ENCODE measurements around the gene TEX261.
"Not testable (repeated sequence)": the region's sequence is repeated elsewhere in the genome, so short reads cannot be mapped to it uniquely, and the experiment has no call there.

The TEX261 gene

DNA sequence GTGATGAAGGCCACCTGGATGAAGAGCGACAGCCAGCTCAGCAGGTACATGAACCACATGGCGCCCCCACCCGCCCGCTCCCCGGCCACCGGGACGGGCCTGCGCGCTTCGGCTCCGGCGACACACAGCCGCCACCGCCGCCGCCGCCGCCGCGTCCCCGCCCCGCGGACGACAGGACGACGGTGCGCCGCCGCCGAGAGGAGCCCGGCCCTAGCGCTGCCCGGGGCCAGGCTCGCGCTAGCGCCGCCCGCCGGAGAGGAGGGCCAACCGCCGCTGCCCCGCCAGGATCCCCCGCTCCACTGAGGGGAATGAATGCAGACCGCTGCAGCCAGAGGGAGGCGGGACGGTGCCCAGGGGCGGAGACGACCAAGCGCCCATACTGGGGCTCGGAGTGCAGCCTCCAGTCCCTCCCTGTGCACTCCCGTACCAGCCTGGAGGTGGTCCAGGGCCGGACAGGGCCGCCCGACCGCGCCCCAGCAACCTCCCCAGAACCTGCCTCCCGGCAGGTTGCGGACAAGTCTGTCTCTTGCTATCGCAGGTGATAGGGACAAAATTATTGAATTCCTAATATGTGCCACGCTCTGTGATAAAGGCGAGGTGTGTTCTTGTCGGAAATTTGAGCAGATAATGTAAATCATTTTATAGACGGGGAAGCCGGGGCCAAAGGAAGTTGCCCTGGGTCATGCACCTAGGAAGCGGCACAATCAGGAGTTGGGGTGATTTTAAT, at the start of gene TEX261:
TEX261 (minus strand) TSS at position 175 of the 727 bp plus-strand sequence; CDS start at position 59, 116 bp downstream.
- DNase-seq = peak; percentile 91

- DNase-seq = no peak
Measured at GRCh38 chr2:71043531-71044407, 49.1 kb upstream of the TEX261 start.

GRCh38 chr2:71042287-71042686, 47.6 kb upstream of the TEX261 start:
- no peak for DNase-seq

GRCh38 chr2:71036296-71036695, 41.6 kb upstream of the TEX261 start:
- not testable (repeated sequence) for DNase-seq

DNA sequence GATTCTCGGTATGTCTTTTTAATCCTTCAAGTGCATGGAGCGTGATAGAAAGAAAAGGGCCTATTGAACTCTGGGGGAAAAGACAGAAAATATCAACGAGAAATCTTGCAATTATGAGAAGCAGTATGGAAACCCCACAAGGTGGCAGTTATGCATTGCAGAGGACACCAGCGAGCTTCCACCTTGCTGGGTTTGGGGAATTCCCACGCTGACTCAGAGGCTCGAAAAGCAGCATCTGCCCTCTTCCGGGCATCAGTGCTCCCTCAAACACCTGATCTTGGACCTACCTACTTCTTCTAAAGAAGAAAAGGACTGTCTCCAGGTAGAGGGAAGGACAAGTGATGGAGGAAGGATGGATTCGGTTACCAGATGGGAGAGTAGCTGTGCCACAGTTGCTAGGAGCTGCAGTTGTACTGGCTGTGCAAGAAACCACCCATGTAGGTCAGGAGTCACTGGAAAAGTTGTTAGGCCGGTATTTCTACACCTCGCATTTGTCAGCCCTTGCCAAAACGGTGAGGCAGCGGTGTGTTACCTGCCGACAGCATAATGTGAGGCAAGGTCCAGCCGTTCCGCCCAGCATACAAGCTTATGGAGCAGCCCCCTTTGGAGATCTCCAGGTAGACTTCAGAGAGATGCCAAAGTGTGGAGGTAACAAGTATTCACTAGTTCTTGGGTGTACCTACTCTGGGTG, 29.0 kb upstream of the TEX261 start:
- DNase-seq = peak; percentile 50

GRCh38 chr2:71021394-71021793, 26.7 kb upstream of the TEX261 start:
- DNase-seq = not testable (repeated sequence)

GRCh38 chr2:71019989-71020388, 25.3 kb upstream of the TEX261 start:
- not testable (repeated sequence) for DNase-seq

- no peak for DNase-seq
Measured at GRCh38 chr2:71018625-71019024, 24.0 kb upstream of the TEX261 start.

- DNase-seq = not testable (repeated sequence)
Measured at GRCh38 chr2:71011786-71012185, 17.1 kb upstream of the TEX261 start.

DNA sequence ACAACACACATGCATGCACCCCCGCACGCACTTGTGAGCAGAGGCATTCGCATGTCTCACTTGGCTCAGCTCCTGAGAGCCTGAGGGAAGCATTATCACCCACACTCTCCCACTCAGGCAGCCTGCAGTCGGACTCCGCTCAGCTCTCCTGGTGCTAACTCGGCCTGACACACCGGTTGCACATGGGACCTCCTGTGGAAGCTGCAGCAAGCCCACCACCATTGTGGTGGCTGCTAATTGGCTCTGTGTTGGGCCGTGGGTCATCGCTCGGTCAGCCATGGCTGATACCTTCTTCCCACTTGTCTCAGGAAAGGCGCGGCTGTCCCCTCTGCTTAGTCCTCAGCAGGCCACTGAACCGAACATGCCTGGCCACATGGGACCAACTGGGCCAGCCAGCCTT, 13.7 kb upstream of the TEX261 start:
- DNase-seq = no peak

DNA sequence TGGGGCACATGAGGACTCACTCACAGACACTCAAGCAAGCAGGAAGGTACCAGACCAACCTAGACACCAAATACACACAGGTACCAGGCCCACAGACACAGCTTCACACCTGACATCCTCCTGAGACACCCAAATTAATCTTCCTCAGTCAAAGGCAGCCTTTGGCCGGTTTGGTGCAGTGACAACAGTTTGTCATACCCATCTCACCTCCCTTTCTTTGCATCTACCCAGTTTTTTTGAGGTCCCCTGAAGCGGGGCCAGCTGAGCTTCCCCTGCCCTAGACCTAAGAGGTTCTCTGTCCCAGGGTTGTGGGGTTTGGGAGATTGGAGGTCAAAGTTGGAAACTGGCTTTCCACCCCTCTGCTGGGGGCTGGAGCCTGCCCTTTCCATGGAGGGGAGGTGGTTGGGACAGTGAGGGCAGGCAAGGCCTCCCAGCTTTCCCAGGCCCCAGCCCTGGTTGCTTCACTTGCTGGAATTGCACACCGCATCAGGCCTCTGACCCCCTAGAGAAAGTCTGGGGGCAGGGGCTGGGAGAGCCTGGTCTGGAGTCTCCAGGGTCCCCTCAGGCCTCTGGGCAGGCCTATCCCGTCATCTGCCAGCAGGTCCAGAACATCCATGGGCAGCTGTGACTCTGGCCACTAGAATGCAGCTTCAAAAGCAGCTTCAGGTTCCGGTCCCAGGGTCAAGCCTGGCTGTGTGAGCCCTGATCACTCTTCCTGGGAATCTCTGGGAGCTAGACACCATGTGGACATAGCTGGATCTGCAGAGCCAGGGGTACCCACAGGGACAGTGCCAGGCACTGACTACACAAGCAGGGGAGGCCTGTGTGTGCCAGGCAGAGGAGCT, 12.5 kb upstream of the TEX261 start:
- DNase-seq = no peak

GRCh38 chr2:71006323-71006722, 11.7 kb upstream of the TEX261 start:
- DNase-seq = no peak

GRCh38 chr2:71005271-71006202, 10.9 kb upstream of the TEX261 start:
- no peak for DNase-seq

- DNase-seq = no peak
Measured at GRCh38 chr2:71004857-71005256, 10.2 kb upstream of the TEX261 start.

- DNase-seq = no peak
Measured at GRCh38 chr2:71003966-71004755, 9.5 kb upstream of the TEX261 start.

DNA sequence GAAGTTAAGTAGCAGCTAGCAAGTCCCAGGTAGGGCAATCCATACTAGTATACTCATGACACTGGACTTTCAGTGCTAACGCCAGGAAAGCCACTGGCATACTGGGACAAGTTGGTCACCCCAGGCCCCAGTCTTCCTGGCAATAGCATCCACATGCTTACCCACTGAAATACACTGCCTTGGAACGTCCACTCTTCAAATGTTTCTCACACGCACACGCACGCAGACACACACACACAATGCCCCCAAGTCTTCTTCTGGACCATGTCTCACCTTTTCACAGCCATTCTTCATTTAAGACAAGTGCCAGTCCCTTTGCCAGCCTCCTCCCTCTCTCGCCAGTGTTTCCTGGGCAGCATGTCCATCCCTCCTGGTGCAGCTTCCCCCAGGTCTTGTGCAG, 8.7 kb upstream of the TEX261 start:
- no peak for DNase-seq

- no peak for DNase-seq
Measured at GRCh38 chr2:71001981-71002570, 7.4 kb upstream of the TEX261 start.

GRCh38 chr2:71001592-71001927, 6.9 kb upstream of the TEX261 start:
- no peak for DNase-seq

- DNase-seq = peak; percentile 81
Measured at GRCh38 chr2:71000780-71001591, 6.3 kb upstream of the TEX261 start.

Measured in activated CD4-positive, CD25-positive, alpha-beta regulatory T cell treated with anti-CD3 and anti-CD28 coated beads, Interleukin-2, amount 50 U/mL, for 72 hours (primary cell).